RWPE1 (cell line): ENCODE results near the gene GRAMD2B.

Experiments
- CTCF ChIA-PET: fragments of 350-600 bp; sonication (Branson Sonifier 250); formaldehyde crosslinking; extraction: SDS; loops from one replicate; lab custom pipeline; 2021; lab: Yijun Ruan, JAX
- POLR2A ChIA-PET: fragments of 400-600 bp; formaldehyde crosslinking; extraction: SDS; loops from one replicate; lab custom pipeline; 2020; ENCODE audit warnings: antibody characterized with exemption; ENCODE audit not compliant: low non-redundant PET; lab: Yijun Ruan, JAX
- DNase-seq: peaks from one replicate; pipeline ENCODE4 v3.0.0; 2012; ENCODE audit warnings: low spot score
- H3K27ac ChIP-seq: fragments of 450-650 bp; 2 replicates; pipeline ENCODE4 v1.5.1; 2017
- TF ChIP-seq, protein P1 (sequence below): fragments of 450-650 bp; conservative IDR thresholded peaks from 2 replicates; pipeline ENCODE4 v1.5.1; 2017; ENCODE audit warnings: low read depth, mild to moderate bottlenecking

The GRAMD2B gene

DNA sequence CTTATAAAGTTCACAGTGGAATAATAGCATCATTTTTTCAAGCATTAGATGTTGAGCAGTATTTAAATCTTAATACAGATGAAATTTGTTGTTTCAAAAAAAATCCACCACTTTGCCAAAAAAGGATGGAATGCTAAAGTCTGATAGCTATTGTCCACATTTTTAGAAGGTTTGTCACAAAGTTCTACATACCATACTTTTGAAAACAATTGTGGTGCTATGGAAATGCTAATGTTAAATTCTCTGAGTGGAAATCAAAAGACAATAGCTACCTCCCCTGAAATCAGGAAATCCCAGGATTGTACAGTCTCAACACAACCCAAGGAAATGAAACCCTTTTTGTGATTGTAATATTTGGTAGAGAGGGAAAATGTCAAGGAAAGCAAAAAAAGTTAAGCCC, 19.3 kb upstream of the GRAMD2B start:
- no peak overlapping the region for H3K27ac ChIP-seq
- ChIA-PET POLR2A (no interaction called here), CTCF (interaction anchor here (0.6 kb wide), 1 partner anchor 982 kb away, joined by 11 read pairs; no protein-coding TSS in a partner anchor)
- TF ChIP-seq, protein P1, sequence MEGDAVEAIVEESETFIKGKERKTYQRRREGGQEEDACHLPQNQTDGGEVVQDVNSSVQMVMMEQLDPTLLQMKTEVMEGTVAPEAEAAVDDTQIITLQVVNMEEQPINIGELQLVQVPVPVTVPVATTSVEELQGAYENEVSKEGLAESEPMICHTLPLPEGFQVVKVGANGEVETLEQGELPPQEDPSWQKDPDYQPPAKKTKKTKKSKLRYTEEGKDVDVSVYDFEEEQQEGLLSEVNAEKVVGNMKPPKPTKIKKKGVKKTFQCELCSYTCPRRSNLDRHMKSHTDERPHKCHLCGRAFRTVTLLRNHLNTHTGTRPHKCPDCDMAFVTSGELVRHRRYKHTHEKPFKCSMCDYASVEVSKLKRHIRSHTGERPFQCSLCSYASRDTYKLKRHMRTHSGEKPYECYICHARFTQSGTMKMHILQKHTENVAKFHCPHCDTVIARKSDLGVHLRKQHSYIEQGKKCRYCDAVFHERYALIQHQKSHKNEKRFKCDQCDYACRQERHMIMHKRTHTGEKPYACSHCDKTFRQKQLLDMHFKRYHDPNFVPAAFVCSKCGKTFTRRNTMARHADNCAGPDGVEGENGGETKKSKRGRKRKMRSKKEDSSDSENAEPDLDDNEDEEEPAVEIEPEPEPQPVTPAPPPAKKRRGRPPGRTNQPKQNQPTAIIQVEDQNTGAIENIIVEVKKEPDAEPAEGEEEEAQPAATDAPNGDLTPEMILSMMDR = no peak
- no peak for DNase-seq

GRCh38 chr5:126410623-126411022, 12.6 kb upstream of the GRAMD2B start:
- ChIA-PET POLR2A (no interaction called here), CTCF (no interaction called here)
- TF ChIP-seq, protein P1 = no peak
- no peak overlapping the region for H3K27ac ChIP-seq
- DNase-seq = no peak

- TF ChIP-seq, protein P1 = no peak
- DNase-seq = no peak
- POLR2A ChIA-PET = no interaction called here
- CTCF ChIA-PET = no interaction called here
- H3K27ac ChIP-seq = no peak overlapping the region
Observed at GRCh38 chr5:126413856-126414255, 9.4 kb upstream of the GRAMD2B start.

- DNase-seq = no peak
- CTCF ChIA-PET = no interaction called here
- POLR2A ChIA-PET = no interaction called here
- TF ChIP-seq, protein P1 = no peak
- no peak overlapping the region for H3K27ac ChIP-seq
Observed at GRCh38 chr5:126414874-126415502, 8.2 kb upstream of the GRAMD2B start.

- DNase-seq = no peak
- ChIA-PET CTCF (no interaction called here), POLR2A (no interaction called here)
- H3K27ac ChIP-seq = no peak overlapping the region
- TF ChIP-seq, protein P1 = no peak
Observed at GRCh38 chr5:126415789-126416188, 7.4 kb upstream of the GRAMD2B start.

GRCh38 chr5:126416266-126416925, 6.8 kb upstream of the GRAMD2B start:
- H3K27ac ChIP-seq = no peak overlapping the region
- TF ChIP-seq, protein P1 = no peak
- no peak for DNase-seq
- CTCF ChIA-PET = interaction anchor here (0.6 kb wide), 1 partner anchor 1078 kb away, joined by 3 read pairs; no protein-coding TSS in a partner anchor
- POLR2A ChIA-PET = no interaction called here
